Effector memory CD4-positive, alpha-beta T cell (primary cell): Measurements from ENCODE around the gene TMEM187.
A peak's percentile ranks its signal among the peaks of the same experiment; 100 is the strongest.

Source experiments
- DNase-seq, 3 donors: peaks; one replicate each; pipeline ENCODE4 v3.0.0-alpha.2; 2020
- H3K27ac ChIP-seq: 2 replicates; pipeline ENCODE4 v1.7.0; 2013; ENCODE audit warnings: mild to moderate bottlenecking, low read length, moderate library complexity; ENCODE audit not compliant: insufficient read depth, poor library complexity, severe bottlenecking
- H3K27me3 ChIP-seq: replicated peaks from 2 replicates; pipeline ENCODE4 v1.7.0; 2013; ENCODE audit warnings: mild to moderate bottlenecking, low read length; ENCODE audit not compliant: insufficient read depth, control insufficient read depth, poor library complexity, severe bottlenecking
- H3K36me3 ChIP-seq: 2 replicates; pipeline ENCODE4 v1.7.0; 2013; ENCODE audit warnings: mild to moderate bottlenecking, low read length, moderate library complexity; ENCODE audit not compliant: control insufficient read depth, insufficient read depth
- H3K4me1 ChIP-seq: 2 replicates; pipeline ENCODE4 v1.7.0; 2013; ENCODE audit warnings: low read length, mild to moderate bottlenecking; ENCODE audit not compliant: control insufficient read depth, insufficient read depth, poor library complexity, severe bottlenecking
- H3K4me3 ChIP-seq: 2 replicates; pipeline ENCODE4 v1.7.0; 2013; ENCODE audit warnings: low read length, low read depth, mild to moderate bottlenecking; ENCODE audit not compliant: insufficient read depth, poor library complexity, severe bottlenecking
- H3K9me3 ChIP-seq: 2 replicates; pipeline ENCODE4 v1.7.0; 2013; ENCODE audit warnings: mild to moderate bottlenecking, low read length, moderate library complexity; ENCODE audit not compliant: control insufficient read depth

TMEM187 gene

DNA sequence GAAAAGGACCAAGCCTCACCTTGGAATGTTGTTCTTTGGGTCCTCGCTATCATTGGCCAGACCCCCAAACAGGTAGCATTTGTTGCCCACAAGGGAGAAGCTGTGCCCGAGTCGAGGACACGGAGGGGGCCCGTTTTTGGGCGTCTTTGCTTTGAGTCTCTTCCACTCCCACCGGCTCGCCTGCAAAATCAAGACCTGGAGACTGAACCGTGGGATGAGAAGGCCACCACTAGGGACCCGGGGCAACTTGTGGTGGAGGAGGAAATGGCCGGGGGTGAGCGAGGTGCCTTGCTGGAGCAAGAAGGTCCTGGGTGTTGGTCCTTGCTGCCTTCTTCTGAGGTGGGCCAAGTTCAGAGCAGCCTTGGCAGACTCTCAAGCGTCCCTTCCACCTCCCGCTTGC, 8.4 kb upstream of the TMEM187 start:
- Histone ChIP-seq H3K27me3 (no peaks in the 10 kb centered on the region), H3K27ac (no peak overlapping the region), H3K36me3 (peaks cover 48% of the 10 kb centered on the region), H3K9me3 (no peaks in the 10 kb centered on the region), H3K4me3 (no peak overlapping the region), H3K4me1 (peaks cover 13% of the 10 kb centered on the region)
- no peak for DNase-seq

DNA sequence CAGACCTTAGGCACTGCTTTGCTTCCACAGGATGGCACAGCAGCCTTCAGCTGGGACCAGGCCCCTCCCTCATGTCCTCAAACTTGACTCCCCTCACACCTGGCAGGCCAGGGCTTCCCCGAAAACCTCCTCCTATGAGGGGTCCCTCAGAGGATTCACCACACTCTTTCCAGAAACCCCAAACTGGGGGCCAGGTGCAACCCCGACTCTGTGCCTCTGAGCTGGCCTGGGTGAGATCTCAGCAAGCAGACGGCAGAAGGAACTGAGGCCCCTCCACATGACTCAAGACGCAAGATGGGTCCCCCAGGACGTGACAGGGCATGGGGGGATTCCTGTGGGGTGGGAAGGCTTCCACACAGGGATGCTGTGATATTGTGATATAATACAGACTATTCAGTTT, 7.1 kb upstream of the TMEM187 start:
- Histone ChIP-seq H3K4me1 (peaks cover 16% of the 10 kb centered on the region), H3K9me3 (no peaks in the 10 kb centered on the region), H3K27me3 (no peaks in the 10 kb centered on the region), H3K4me3 (no peak overlapping the region), H3K36me3 (peaks cover 35% of the 10 kb centered on the region), H3K27ac (no peak overlapping the region)
- no peak for DNase-seq

DNA sequence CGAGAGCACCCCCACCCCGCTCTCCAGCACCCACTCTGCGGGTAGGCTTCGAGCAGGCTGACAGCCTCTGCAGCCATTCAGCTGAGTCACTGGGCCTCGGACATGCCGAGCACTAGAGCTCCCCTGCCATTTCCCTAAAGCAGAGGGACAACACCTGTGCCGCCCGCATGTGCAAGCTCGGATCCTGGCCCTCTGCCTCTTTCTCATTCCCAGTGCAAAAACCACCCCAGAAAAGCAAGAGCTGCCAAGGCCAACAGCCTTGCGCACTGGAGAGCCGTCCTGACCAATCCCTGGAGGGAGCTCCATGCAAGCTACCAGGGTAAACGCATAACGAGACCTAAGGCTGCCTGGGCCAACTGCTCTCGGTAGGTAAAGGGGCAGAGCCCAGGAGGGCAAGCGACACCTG, 6.3 kb upstream of the TMEM187 start:
- Histone ChIP-seq H3K36me3 (peaks cover 28% of the 10 kb centered on the region), H3K4me3 (no peak overlapping the region), H3K27me3 (no peaks in the 10 kb centered on the region), H3K4me1 (peaks cover 16% of the 10 kb centered on the region), H3K27ac (peak overlapping the region; percentile 94), H3K9me3 (no peaks in the 10 kb centered on the region)
- no peak for DNase-seq

DNA sequence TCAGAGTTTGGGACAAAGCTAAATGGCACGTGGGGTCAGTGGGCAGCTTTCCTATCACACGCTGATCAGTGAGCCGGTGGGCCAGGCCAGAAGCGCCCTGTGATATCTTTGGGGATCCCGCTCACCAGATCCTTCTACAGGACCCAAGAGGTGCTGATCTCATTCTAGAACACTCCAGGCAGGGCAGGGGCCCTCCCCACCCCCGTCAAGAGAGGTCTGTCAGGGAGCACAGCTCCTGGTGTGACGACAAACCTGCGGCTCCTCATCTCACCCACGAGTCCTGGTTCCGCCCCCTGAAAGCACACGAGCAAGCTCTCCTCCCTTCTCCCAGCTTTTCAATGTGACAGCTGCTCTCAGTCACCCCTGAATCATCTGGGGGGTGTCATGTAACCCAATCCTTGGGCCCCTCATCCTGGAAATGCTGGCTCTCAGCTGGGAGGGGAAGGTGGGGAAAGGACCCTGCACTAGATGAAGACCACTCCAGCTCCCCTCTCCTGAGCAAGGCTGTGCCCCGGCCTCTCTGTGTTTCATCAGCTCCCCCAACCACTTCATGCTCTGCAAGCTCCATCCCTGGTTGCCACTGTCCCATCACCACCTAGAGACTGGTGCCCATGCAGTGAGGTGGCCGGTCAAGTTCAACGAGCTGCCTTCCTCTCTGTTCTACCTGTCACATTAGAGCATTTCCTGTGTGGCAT, 5.6 kb upstream of the TMEM187 start:
- H3K4me3 ChIP-seq = peak overlapping the region; percentile 99
- H3K36me3 ChIP-seq = peaks cover 21% of the 10 kb centered on the region
- no peaks in the 10 kb centered on the region for H3K27me3 ChIP-seq
- DNase-seq = no peak
- H3K27ac ChIP-seq = peak overlapping the region; percentile 94
- H3K4me1 ChIP-seq = peaks cover 16% of the 10 kb centered on the region
- no peaks in the 10 kb centered on the region for H3K9me3 ChIP-seq

DNA sequence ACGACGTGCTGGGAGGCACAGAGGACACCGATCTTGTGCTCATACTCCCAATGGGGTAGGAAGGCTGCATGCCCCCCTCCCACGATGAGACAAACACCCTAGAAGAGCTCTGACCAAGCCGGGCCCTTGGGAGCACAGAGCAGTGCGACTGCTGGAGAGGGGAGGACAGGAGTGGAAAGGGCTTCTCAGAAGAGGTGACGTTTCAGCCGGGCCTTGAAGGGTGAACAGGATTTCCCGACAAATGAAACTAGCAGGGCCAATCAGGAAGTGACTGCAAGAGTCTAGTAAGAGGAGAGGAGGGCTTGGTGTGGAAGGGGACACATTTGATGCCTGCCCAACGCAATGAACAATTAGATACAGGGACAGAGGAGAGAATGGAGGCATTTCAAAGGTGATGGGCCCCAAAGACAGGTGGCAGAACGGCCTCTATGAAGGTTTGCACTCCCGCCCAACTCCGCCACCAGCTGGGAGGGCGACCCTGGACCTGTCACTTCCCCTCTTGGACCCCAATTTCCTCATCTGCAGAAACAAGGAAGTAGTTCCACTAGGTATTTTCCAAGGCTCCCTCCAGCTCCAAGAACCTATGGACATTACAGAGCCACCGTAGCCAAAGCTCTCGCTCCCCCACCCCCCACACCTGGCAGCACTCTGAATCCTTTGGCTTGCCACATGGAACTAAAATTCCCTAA, 4.9 kb upstream of the TMEM187 start:
- no peak for DNase-seq
- Histone ChIP-seq H3K4me1 (peaks cover 16% of the 10 kb centered on the region), H3K9me3 (no peaks in the 10 kb centered on the region), H3K27me3 (no peaks in the 10 kb centered on the region), H3K4me3 (peak overlapping the region; percentile 99), H3K27ac (peak overlapping the region; percentile 94), H3K36me3 (peaks cover 14% of the 10 kb centered on the region)

DNA sequence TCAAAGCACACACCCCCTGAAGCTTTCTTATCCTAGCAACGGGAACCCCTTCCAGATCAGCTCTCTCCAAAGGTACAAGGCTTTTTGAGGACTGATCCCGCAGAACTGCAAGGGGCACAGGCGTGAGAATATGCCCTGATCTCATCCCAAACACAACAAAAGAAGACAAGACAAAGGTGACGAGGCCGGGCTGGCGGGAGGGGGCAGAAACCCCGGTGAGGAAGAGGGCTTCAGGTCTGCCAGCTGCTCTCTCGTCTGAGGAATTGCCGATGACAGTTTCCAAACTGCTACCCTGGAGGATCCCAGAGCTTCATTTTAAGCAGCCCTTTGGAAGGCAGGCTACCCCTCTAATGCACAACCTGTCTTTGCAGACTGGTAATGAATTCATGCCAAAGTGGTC, 4.3 kb upstream of the TMEM187 start:
- H3K4me1 ChIP-seq = peaks cover 18% of the 10 kb centered on the region

DNA sequence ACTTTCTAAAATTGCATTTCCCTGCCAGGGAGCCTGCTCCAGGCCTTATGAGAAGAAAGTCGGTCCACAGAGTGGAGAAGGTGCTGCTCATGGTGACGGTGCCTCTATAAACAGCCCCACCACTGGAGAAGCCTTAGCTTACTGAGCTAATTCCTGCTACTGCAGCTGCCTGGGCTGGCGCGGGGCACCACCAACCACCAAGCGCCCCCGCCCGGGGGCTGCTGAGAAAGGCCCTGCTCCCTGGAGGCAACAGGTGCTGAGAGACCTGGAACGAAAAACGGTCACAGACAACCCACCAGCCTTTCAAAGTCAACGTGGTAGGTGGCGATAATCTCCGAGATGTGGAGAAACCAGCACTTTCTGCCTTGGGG, 3.8 kb upstream of the TMEM187 start:
- peaks cover 20% of the 10 kb centered on the region for H3K4me1 ChIP-seq

More for the DNA sequence above, 4.3 kb upstream of the TMEM187 start:
- Histone ChIP-seq H3K27me3 (no peaks in the 10 kb centered on the region), H3K4me3 (peak overlapping the region; percentile 99), H3K9me3 (no peaks in the 10 kb centered on the region), H3K36me3 (peaks cover 13% of the 10 kb centered on the region), H3K27ac (peak overlapping the region; percentile 94)
- DNase-seq = no peak

DNA sequence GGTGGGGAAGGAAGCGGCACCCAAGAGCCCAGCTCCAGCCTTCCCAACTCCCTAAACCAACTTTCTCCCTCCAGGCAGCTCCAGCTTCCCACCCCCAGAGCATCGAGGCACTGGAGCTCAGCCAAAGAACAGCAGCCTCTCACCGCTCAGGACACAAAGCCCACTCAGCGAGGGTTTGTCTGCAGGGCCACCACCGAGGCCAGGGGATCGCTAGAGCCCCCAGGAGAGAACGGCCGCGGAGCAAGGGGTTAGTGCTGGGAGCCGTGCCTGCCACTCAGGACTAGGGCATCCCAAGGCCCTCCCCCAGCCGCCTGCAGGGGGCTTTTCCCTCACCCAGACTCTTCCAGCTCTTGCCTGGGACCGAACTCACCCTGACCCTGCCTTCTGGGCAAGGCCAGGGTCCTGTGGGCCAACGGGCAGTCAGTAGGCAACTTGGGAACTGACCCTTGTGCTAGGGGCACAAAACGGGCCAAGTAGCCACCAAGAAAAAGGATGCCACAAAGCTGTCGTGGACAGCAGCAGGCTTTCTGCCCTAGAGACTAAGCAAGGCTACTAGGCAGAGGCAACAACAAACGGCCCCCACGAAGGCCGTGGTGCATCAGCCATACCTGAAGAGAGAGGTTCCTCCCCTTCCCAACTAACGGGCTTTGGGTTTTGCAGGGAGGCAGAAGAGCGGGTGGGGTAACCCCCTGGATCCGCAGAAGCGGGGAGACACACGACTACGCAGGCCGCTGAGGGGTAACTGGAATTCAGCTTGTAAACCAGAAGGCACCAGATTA, 3.2 kb upstream of the TMEM187 start:
- H3K9me3 ChIP-seq = no peaks in the 10 kb centered on the region
- H3K4me1 ChIP-seq = peaks cover 24% of the 10 kb centered on the region
- H3K36me3 ChIP-seq = peaks cover 2% of the 10 kb centered on the region
- H3K27ac ChIP-seq = peak overlapping the region; percentile 94
- DNase-seq = no peak
- H3K27me3 ChIP-seq = no peaks in the 10 kb centered on the region
- peak overlapping the region; percentile 99 for H3K4me3 ChIP-seq

More for the DNA sequence above, 3.8 kb upstream of the TMEM187 start:
- Histone ChIP-seq H3K9me3 (no peaks in the 10 kb centered on the region), H3K27ac (peak overlapping the region; percentile 94), H3K36me3 (peaks cover 8% of the 10 kb centered on the region), H3K4me3 (peak overlapping the region; percentile 99), H3K27me3 (no peaks in the 10 kb centered on the region)
- DNase-seq = peak in 1 of 3 donors; percentile 32

DNA sequence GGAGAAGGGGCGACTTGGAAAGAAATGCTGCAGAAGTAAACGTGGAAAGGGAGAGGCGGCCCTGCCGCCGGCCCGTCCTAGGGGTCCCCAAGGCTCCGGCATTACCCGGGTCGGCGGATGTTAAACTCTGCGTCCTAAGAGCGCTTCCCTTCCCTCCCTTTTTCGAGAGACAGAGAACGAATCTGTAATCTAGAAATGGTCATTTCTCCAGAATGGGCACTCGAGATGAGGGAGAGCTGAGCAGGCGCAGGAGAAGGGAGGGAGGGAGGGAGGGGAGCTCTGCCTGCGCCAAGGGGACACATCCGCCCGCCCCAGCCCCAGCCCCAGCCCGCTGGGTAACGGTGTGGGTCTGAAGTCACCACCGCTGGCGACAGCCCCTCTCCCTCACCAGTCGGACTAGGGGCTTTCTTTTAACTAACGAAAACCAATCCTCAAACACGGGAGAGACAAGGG, 2.6 kb upstream of the TMEM187 start:
- Histone ChIP-seq H3K27ac (peak overlapping the region; percentile 94), H3K27me3 (no peaks in the 10 kb centered on the region), H3K36me3 (no peaks in the 10 kb centered on the region), H3K4me1 (peaks cover 30% of the 10 kb centered on the region), H3K4me3 (peak overlapping the region; percentile 99), H3K9me3 (no peaks in the 10 kb centered on the region)
- no peak for DNase-seq
